Raji (cell line): ENCODE measurements around the gene EXOSC7.

Source experiments
- POLR2A ChIP-seq: IDR thresholded peaks from 2 replicates; pipeline ENCODE4 v1.6.1; 2011; ENCODE audit warnings: low read depth, low read length, control low read depth; ENCODE audit not compliant: insufficient read depth

Gene EXOSC7

GRCh38 chr3:45048244-45048643 is 72.2 kb downstream of the EXOSC7 start:
- no peak for TF ChIP-seq POLR2A

- TF ChIP-seq POLR2A, result no peak
Observed at GRCh38 chr3:45049807-45050206, 73.8 kb downstream of the EXOSC7 start.

GRCh38 chr3:45051685-45052084 is 75.6 kb downstream of the EXOSC7 start:
- no peak for TF ChIP-seq POLR2A

GRCh38 chr3:45054196-45054857 is 78.3 kb downstream of the EXOSC7 start:
- no peak for TF ChIP-seq POLR2A

- TF ChIP-seq POLR2A, result no peak
Observed at GRCh38 chr3:45055032-45055410, 79.0 kb downstream of the EXOSC7 start.

- TF ChIP-seq POLR2A, result no peak
Observed at GRCh38 chr3:45055411-45056143, 79.5 kb downstream of the EXOSC7 start.

- TF ChIP-seq POLR2A, result no peak
Observed at GRCh38 chr3:45056608-45057301, 80.7 kb downstream of the EXOSC7 start.

GRCh38 chr3:45057557-45057956 is 81.5 kb downstream of the EXOSC7 start:
- no peak for TF ChIP-seq POLR2A

- TF ChIP-seq POLR2A, result no peak
Observed at GRCh38 chr3:45059132-45059531, 83.1 kb downstream of the EXOSC7 start.

GRCh38 chr3:45060165-45060892 is 84.3 kb downstream of the EXOSC7 start:
- no peak for TF ChIP-seq POLR2A
